ENCODE results near the gene EEFSEC. TPM values are rescaled to one million over a fixed set of nuclear protein-coding genes. Genes with fewer than 3 reads are reported as not detected.

Gene EEFSEC
- total and polyA plus RNA-seq, 11 donors, result 17.5 to 48.0 (median 22.5) TPM

- ATAC-seq (no peak), DNase-seq (peak in 1 of 5 donors; percentile 11)
- no peak overlapping the region for H3K27ac ChIP-seq
- TF ChIP-seq CTCF (IDR thresholded peaks at IDR 0.05), result no peak
- TF ChIP-seq POLR2A (IDR thresholded peaks at IDR 0.05), result no peak
- no peak overlapping the region for H3K4me3 ChIP-seq
- H3K27me3 ChIP-seq, result no peaks in the 10 kb centered on the region
- peaks cover 0 to 7% (median 0%) of the 10 kb centered on the region in 12 donors for H3K9me3 ChIP-seq
- H3K4me1 ChIP-seq, result peaks cover 0 to 33% (median 13%) of the 10 kb centered on the region in 12 donors
- intact Hi-C loops (cut with DNase I), result loop anchor here in 2 of 10 donors (10.0 kb wide), 2 partner anchors 127 to 193 kb away; partner anchors contain the start of gene GATA2 (in 1 of the 2)
- H3K36me3 ChIP-seq, result no peaks in the 10 kb centered on the region
- WGBS, 4 donors, result 78 to 85% (median 80%) methylated on average over 8 of the region's 8 CpGs
Measured at GRCh38 chr3:128301186-128302023, 148.1 kb downstream of the EEFSEC start.

DNA sequence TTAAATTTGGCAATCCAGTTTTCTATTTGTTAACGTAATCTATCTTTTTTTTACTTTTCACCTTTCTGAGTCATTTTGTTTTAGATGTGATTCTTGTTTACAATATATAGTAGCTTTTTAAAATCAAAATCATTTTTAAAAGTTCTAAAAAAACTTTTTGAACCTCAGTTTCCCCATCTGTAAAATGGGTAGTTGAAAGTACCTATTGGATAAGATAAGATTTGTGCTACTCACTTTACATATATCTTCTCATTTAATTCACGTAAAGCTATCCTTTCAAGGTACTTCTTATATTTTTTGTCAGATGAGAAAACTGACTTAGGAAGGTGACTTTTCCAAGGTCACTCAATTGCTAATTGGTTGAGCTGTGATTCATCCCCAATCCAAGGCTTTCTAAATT, 153.2 kb downstream of the EEFSEC start:
- Histone ChIP-seq H3K9me3 (peaks cover 0 to 7% (median 0%) of the 10 kb centered on the region in 12 donors), H3K4me1 (peaks cover 0 to 38% (median 8%) of the 10 kb centered on the region in 12 donors), H3K36me3 (no peaks in the 10 kb centered on the region), H3K4me3 (no peak overlapping the region), H3K27me3 (no peaks in the 10 kb centered on the region), H3K27ac (no peak overlapping the region)
- WGBS, 4 donors, result 97 to 99% (median 98%) methylated on average over 2 of the region's 2 CpGs
- intact Hi-C loops (cut with DNase I), result loop anchor here in 4 of 10 donors (5.0 to 10.0 kb wide), 5 partner anchors 61 to 191 kb away; partner anchors contain the start of gene GATA2 (in 2 of the 4)
- ATAC-seq, result no peak
- no peak for DNase-seq
- TF ChIP-seq CTCF (IDR thresholded peaks at IDR 0.05) (no peak), POLR2A (IDR thresholded peaks at IDR 0.05) (no peak)

DNA sequence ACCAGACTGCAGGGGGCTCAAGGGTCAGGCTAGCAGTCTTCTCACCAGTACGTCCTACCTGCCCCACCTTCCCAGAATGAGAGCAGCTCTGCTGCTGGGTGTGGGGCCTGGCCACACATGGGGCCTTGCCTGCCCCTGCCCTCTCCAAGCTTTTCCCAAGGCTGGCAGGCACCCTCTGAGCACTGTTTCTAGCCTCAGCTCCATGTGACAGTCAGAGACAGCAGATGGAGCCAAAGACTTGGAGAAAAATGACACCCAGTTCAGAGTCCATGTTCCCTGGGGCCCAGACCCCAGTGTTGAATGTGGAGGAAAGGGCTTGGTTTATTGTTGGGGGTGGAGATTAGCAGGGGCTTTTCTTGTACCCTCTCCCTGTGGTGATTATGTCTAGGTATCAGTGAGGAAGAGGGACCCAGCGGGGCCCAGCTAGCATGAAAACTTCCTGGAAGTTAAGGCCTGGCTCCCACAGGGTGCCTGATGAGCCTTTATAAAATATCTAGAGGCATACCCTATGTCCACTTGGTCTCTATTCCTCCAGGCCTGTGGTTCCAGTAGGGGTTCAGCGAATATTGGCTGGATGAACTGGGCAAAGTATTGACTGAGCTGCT, 153.8 kb downstream of the EEFSEC start:
- intact Hi-C loops (cut with DNase I), result loop anchor here in 4 of 10 donors (5.0 to 10.0 kb wide), 5 partner anchors 60 to 190 kb away; partner anchors contain the start of gene GATA2 (in 2 of the 4)
- Histone ChIP-seq H3K9me3 (peaks cover 0 to 7% (median 0%) of the 10 kb centered on the region in 12 donors), H3K36me3 (no peaks in the 10 kb centered on the region), H3K27ac (no peak overlapping the region), H3K4me3 (no peak overlapping the region), H3K4me1 (peaks cover 0 to 40% (median 8%) of the 10 kb centered on the region in 12 donors), H3K27me3 (no peaks in the 10 kb centered on the region)
- peak in 1 of 5 donors; percentile 9 for DNase-seq
- whole genome bisulfite sequencing, 4 donors, result 96 to 98% (median 97%) methylated on average over 3 of the region's 3 CpGs
- TF ChIP-seq POLR2A (IDR thresholded peaks at IDR 0.05), result no peak
- peak in 2 of 12 donors; percentile 20 to 28 for TF ChIP-seq CTCF (IDR thresholded peaks at IDR 0.05)
- ATAC-seq, result peak in 1 of 4 donors; percentile 18
